ENCODE data around the gene DOCK4. TPM values are rescaled to one million over a fixed set of nuclear protein-coding genes. Genes with fewer than 3 reads are reported as not detected.

DOCK4 gene
- total RNA-seq, 1 donor from 2014 or later, result 44.1 TPM

DNA sequence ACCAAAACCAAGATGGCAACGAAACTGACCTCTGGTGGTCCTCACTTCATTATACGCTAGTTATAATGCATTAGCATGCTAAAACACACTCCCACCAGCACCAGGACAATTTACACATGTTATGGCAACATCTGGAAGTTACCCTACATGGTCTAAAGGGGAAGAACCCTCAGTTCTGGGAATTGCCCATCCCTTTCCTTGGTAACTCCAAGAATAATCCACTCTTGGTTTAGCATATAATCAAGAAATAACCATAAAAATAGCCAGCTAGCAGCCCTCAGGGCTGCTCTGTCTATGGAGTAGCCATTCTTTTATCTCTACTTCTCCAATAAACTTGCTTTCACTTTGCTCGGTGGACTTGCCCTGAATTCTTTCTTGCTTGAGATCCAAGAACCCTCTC, 191.1 kb downstream of the DOCK4 start:
- Mint-ChIP-seq H3K4me3 (ENCODE audit: unreplicated experiment) (no peak overlapping the region), H3K36me3 (ENCODE audit: unreplicated experiment) (no peaks in the 10 kb centered on the region), H3K9me3 (ENCODE audit: unreplicated experiment) (no peaks in the 10 kb centered on the region), H3K4me1 (ENCODE audit: unreplicated experiment) (peaks cover 15% of the 10 kb centered on the region), H3K27ac (ENCODE audit: unreplicated experiment) (no peak overlapping the region), H3K27me3 (ENCODE audit: unreplicated experiment) (no peaks in the 10 kb centered on the region)
- DNase-seq (ENCODE audit: extremely low spot score, unreplicated experiment), result no peak
- TF ChIP-seq, protein P1, sequence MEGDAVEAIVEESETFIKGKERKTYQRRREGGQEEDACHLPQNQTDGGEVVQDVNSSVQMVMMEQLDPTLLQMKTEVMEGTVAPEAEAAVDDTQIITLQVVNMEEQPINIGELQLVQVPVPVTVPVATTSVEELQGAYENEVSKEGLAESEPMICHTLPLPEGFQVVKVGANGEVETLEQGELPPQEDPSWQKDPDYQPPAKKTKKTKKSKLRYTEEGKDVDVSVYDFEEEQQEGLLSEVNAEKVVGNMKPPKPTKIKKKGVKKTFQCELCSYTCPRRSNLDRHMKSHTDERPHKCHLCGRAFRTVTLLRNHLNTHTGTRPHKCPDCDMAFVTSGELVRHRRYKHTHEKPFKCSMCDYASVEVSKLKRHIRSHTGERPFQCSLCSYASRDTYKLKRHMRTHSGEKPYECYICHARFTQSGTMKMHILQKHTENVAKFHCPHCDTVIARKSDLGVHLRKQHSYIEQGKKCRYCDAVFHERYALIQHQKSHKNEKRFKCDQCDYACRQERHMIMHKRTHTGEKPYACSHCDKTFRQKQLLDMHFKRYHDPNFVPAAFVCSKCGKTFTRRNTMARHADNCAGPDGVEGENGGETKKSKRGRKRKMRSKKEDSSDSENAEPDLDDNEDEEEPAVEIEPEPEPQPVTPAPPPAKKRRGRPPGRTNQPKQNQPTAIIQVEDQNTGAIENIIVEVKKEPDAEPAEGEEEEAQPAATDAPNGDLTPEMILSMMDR (IDR thresholded peaks at IDR 0.05), result no peak

DNA sequence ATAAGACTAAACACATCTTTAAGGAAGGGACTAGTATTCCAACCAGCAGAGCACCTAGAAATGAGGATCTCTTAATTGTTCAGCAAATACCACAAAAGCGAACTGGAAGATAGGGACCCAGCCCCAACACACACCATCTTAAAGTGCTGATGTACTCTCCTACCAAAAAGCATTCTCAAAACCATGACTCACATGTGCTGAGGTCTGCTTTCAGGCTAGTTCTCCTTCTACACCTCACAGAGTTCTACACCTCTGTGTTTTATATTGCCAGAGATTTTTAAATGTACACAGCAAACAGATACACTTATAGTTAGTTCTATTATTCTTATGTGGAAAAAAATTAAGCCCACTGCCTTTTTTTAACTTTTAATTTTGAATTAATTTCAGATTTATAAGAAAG, 191.9 kb downstream of the DOCK4 start:
- no peak for DNase-seq (ENCODE audit: extremely low spot score, unreplicated experiment)
- H3K27ac Mint-ChIP-seq (ENCODE audit: unreplicated experiment), result no peak overlapping the region
- H3K36me3 Mint-ChIP-seq (ENCODE audit: unreplicated experiment), result no peaks in the 10 kb centered on the region
- H3K9me3 Mint-ChIP-seq (ENCODE audit: unreplicated experiment), result no peaks in the 10 kb centered on the region
- TF ChIP-seq, protein P1 (IDR thresholded peaks at IDR 0.05), result no peak
- peaks cover 18% of the 10 kb centered on the region for H3K4me1 Mint-ChIP-seq (ENCODE audit: unreplicated experiment)
- no peak overlapping the region for H3K4me3 Mint-ChIP-seq (ENCODE audit: unreplicated experiment)
- no peaks in the 10 kb centered on the region for H3K27me3 Mint-ChIP-seq (ENCODE audit: unreplicated experiment)

DNA sequence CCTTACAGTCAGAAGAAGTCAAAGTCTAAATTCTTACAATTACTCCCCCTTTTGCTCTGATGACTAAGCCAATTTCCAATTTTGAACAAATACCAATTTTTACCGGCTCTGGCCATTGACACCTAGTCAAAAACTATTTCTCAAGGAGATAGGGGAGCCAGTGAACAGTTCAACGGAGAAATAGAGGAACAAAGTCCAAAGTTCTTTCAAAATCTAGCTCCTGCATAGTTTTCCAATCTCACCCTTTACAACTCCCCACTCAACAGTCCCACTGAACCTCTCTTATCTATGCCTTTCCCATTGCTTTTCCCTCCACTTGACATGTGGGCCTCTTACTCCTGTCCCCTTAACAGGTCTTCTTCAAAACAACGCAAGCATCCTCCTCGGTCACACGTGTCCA, 192.9 kb downstream of the DOCK4 start:
- peaks cover under 1% of the 10 kb centered on the region for H3K36me3 Mint-ChIP-seq (ENCODE audit: unreplicated experiment)
- no peak overlapping the region for H3K4me3 Mint-ChIP-seq (ENCODE audit: unreplicated experiment)
- no peaks in the 10 kb centered on the region for H3K9me3 Mint-ChIP-seq (ENCODE audit: unreplicated experiment)
- H3K27ac Mint-ChIP-seq (ENCODE audit: unreplicated experiment), result no peak overlapping the region
- peaks cover 17% of the 10 kb centered on the region for H3K4me1 Mint-ChIP-seq (ENCODE audit: unreplicated experiment)
- TF ChIP-seq, protein P1 (IDR thresholded peaks at IDR 0.05), result no peak
- no peak for DNase-seq (ENCODE audit: extremely low spot score, unreplicated experiment)
- H3K27me3 Mint-ChIP-seq (ENCODE audit: unreplicated experiment), result no peaks in the 10 kb centered on the region

GRCh38 chr7:112012242-112012641, 194.0 kb downstream of the DOCK4 start:
- TF ChIP-seq, protein P1 (IDR thresholded peaks at IDR 0.05), result no peak
- H3K9me3 Mint-ChIP-seq (ENCODE audit: unreplicated experiment), result no peaks in the 10 kb centered on the region
- peaks cover 15% of the 10 kb centered on the region for H3K4me1 Mint-ChIP-seq (ENCODE audit: unreplicated experiment)
- H3K27me3 Mint-ChIP-seq (ENCODE audit: unreplicated experiment), result no peaks in the 10 kb centered on the region
- no peak for DNase-seq (ENCODE audit: extremely low spot score, unreplicated experiment)
- no peak overlapping the region for H3K27ac Mint-ChIP-seq (ENCODE audit: unreplicated experiment)
- H3K36me3 Mint-ChIP-seq (ENCODE audit: unreplicated experiment), result peaks cover 2% of the 10 kb centered on the region
- H3K4me3 Mint-ChIP-seq (ENCODE audit: unreplicated experiment), result no peak overlapping the region

DNA sequence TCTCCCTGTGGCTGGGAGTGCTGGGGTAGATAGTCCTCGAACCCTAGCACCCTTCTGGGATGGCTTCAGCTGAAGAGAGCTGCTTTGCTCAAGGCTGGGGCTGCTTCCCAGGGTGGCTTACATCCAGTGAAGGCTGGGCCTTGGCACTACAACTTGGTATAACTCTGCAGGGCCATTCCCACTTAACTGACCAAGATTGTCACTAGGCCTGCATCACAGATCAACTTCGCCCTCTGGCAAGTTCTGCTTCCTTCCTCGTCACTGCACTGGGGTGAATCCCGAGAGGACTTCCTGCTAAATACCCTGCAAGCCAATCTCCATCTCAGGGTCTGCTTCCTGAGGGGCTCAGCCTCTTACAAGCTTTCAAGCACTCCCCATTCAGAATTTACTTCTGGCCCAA, 195.2 kb downstream of the DOCK4 start:
- Mint-ChIP-seq H3K4me1 (ENCODE audit: unreplicated experiment) (peaks cover 15% of the 10 kb centered on the region), H3K27ac (ENCODE audit: unreplicated experiment) (no peak overlapping the region), H3K9me3 (ENCODE audit: unreplicated experiment) (no peaks in the 10 kb centered on the region), H3K27me3 (ENCODE audit: unreplicated experiment) (no peaks in the 10 kb centered on the region), H3K4me3 (ENCODE audit: unreplicated experiment) (no peak overlapping the region), H3K36me3 (ENCODE audit: unreplicated experiment) (peaks cover 2% of the 10 kb centered on the region)
- DNase-seq (ENCODE audit: extremely low spot score, unreplicated experiment), result no peak
- TF ChIP-seq, protein P1 (IDR thresholded peaks at IDR 0.05), result no peak

Measured in osteocyte (in vitro differentiated cells).